ENCODE results near the gene PSD4. TPM values are rescaled to one million over a fixed set of nuclear protein-coding genes. Genes with fewer than 3 reads are reported as not detected.

The PSD4 gene
- total RNA-seq, 1 experiment from 2014 or later, result 27.0 TPM

GRCh38 chr2:113197347-113198047 is 23.7 kb downstream of the PSD4 start:
- in situ Hi-C loops (cut with HindIII; ENCODE audit: low pct_unique_long_range_greater_than_20kb, low sequenced_read_pairs), result no loop called here
- DNase-seq (ENCODE audit: low read depth), result no peak

DNA sequence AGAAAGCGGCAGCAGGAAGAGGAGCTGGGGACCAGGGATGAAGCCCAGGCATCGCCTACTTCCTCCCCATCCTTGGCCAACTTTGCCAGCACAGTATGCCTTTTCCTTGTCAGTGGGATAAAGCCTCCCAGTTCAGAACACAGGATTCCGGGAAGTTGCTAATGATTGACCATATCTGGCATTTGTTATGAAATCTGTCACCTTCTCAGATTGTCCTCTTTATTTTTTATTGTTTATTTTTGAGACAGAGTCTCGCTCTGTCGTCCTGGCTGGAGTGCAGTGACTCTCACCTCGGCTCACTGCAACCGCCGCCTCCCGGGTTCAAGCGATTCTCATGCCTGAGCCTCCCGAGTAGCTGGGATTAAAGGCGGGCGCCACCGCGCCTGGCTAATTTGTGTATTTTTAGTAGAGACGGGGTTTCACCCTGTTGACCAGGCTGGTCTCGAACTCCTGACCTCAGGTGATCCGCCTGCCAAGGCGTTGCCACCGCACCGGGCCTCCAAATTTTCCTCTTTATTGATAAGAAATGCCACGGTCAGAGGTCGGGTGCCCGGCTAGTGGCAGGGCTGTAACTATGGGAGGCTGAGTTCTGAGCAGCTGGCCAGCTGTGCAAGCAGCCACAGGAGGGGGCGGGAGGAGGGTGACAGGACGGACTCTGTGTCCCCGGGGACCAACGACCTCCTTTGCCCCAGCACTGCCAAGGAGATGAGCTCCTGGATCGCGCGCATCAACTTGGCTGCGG is 24.4 kb downstream of the PSD4 start:
- no peak for DNase-seq (ENCODE audit: low read depth)
- in situ Hi-C loops (cut with HindIII; ENCODE audit: low pct_unique_long_range_greater_than_20kb, low sequenced_read_pairs), result no loop called here

GRCh38 chr2:113198790-113199612 is 25.2 kb downstream of the PSD4 start:
- in situ Hi-C loops (cut with HindIII; ENCODE audit: low pct_unique_long_range_greater_than_20kb, low sequenced_read_pairs), result no loop called here
- DNase-seq (ENCODE audit: low read depth), result peak; percentile 96

DNA sequence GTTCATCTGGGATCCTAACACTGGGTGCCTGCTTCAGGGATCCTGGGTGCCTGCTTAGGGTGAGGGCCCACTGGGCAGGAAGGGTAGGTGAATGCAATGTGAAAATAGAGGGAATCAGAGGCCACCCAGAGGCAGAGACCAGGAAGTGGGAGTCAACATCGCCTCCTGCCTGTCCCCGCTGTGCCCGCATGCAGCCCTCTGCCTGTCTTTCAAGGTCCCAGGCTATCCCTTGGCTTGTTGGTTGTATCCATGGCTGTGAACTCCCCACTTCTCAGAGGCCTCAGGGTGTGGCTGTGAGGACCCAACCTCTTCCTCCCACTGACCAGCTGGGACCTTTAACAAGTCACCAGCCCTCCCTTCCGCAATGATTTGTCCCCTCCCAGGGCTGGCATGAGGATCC is 26.5 kb downstream of the PSD4 start:
- in situ Hi-C loops (cut with HindIII; ENCODE audit: low pct_unique_long_range_greater_than_20kb, low sequenced_read_pairs), result no loop called here
- no peak for DNase-seq (ENCODE audit: low read depth)

DNA sequence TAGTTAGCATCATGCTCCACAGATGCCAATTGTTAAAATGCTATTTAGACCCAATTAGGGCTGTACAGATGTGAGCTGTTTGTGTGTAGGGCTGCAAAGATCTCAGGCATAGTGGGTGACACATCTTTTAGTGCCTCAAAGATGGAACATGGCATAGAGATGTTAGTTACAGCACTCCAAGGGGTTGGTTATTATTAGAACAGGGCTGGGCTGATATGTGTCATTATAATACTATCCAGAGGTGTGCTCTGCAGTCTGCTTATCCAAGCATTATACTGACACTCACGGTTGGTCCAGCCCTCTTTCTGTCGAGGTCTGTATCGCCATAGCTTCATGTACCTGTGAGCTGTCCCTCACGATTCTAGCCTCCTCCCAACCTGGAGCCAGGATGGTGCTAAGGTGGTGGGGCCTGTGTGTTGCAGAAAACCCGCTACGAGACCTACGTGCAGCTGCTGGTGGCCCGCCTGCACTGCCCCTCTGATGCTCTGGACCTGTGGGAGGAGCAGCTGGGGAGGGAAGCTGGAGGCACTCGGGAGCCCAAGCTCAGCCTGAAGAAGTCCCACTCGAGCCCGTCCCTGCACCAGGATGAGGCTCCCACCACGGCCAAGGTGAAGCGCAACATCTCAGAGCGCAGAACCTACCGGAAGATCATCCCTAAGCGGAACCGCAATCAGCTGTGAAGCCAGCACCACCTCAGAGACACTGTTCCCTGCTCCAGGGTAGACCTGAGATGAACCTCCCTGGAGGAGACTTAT is 27.1 kb downstream of the PSD4 start:
- in situ Hi-C loops (cut with HindIII; ENCODE audit: low pct_unique_long_range_greater_than_20kb, low sequenced_read_pairs), result no loop called here
- DNase-seq (ENCODE audit: low read depth), result peak; percentile 68

DNA sequence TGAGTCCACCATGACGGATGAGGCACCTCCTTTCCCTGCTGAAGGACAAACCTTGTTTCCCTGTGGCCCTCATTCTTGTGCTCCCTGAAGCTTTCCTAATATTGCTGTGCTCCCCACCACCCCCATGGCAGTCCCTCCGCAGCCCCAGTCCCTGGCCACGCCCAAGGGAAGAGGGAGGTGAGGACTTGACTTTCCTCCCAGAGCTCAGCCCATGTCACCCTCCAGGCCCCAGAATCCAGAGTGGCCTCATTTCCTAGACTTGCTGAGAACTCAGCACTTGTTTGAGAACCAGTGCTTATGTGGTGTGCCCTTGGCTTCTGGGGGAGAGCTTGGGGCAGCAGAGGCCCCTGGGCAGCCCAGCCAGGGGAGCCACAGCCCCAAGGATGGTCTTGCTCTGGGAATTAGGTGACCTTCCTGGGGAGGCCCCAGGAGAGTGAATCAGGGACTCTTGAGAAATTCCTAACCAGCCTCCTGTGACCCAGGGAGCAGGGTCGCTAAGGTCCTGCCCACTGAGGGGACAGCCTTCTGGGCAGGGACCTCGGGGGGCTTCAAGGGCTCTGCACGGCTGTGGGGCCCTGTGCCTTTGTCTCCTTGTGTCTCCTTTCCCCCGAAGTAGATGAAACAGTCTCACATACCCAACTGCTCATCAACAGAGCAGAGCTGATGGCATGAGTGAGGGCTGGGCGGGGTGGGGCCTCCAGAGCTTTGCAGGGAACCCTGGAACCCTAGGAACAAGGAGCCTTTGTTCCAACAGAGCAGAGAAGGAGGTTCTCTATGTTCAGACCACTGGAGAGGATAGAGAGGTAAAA is 27.9 kb downstream of the PSD4 start:
- in situ Hi-C loops (cut with HindIII; ENCODE audit: low pct_unique_long_range_greater_than_20kb, low sequenced_read_pairs), result no loop called here
- DNase-seq (ENCODE audit: low read depth), result no peak

DNA sequence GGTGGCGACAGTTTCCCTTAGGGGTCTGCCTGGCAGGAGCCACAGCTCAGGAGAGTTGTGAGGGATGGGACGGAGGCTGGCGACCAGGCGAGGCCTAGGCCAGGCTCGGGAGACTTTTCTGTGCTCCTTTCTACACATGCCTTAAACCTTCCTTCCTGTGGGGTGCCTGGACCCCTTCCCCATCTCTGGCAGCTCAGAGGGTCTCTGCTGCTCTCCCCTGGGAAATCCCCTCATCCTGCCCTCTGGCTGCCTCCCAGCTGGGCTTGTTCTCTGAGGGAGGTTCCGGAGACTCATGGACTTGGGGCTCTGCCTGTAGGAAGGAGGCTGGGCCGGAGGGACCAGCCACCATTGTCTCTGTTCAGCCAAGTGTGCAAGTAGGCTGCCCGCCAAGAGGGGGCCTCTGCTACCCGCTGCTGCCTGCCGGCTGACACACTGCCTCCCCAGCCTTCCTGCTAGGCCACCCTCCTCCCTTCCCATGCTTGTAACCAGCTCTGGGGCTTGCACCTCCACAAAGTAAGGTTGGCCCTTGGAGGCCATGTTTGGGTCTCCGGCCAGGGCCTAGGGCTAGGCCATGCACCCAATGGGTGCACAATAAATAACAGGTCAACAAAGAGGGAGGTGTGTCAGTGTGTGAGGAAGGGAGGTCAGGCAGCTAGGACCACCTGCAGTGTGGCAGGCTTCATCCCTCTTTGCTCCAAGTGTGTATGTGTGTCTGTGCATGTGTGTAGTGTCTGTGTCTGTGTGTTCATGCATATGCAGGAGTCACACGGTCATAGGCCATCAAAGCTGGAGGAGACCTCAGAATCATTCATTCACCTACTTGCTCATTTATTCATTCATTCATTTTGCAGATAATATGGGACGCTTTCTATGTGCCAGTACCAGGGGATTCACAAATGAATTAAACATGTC is 28.8 kb downstream of the PSD4 start:
- in situ Hi-C loops (cut with HindIII; ENCODE audit: low pct_unique_long_range_greater_than_20kb, low sequenced_read_pairs), result no loop called here
- DNase-seq (ENCODE audit: low read depth), result peak; percentile 83

DNA sequence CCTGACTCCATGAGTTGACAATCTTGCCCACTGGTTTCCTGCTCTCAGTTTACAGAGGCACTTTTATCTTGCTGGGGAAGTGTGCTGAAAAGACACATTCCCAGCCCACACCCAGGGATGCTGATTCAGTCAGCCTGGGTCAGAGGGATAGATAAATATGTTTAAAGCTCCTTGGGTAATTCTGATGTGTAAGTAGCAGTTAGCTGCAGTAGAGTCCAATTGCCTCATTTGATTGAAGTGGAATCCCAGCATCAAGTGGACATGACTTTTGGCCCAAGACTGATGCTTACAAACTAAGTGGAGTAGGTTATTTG is 29.4 kb downstream of the PSD4 start:
- in situ Hi-C loops (cut with HindIII; ENCODE audit: low pct_unique_long_range_greater_than_20kb, low sequenced_read_pairs), result no loop called here
- peak; percentile 49 for DNase-seq (ENCODE audit: low read depth)

DNA sequence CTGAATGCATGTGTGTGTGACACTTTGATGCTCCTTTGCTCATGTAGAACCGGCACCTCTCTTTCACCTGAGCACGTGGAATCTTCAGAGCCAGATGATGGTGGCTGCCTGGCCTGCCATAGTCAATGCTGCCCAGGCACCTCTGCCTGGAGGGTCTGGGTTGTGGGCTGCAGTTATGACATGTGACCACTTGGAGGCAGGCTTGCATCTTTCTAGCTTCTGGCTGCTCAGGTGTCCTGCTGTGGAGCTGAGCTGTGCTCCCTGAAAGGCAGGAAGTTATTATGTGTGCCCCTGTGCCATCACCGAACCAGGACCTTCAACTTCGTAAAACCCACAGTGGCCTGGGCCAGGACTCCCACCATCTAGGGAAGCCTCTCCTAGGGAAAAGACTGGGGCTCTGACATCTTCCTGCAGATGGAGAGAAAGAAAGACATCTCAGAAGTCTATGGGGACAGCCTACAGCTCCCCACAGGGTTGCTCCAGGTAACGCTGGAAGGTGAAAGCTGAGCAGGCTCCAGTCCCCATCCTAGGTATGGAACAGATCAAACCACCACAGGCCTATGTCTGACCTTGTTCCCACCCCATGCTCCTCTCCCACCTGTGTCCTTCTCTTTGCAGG is 30.2 kb downstream of the PSD4 start:
- in situ Hi-C loops (cut with HindIII; ENCODE audit: low pct_unique_long_range_greater_than_20kb, low sequenced_read_pairs), result no loop called here
- DNase-seq (ENCODE audit: low read depth), result peak; percentile 82

DNA sequence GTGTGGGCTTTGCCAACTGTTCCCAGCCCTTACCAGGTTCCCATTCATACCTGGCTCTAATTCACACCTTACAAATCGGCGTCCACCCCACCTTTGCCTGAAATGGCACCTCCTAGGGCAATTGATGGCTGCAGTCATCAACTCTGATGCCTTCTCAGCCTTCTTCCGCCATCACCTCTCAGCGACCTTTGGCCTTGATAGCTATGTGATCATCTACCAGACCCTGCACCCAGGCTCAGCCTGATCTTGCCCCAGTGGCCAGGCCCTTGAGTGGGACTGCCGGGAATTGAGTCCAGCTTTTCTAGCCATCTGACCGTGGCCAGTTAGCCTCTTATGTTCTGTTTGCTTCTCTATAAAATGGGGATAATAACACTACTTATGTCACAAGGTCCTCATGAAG is 32.5 kb downstream of the PSD4 start:
- in situ Hi-C loops (cut with HindIII; ENCODE audit: low pct_unique_long_range_greater_than_20kb, low sequenced_read_pairs), result no loop called here
- DNase-seq (ENCODE audit: low read depth), result no peak

GRCh38 chr2:113207021-113207420 is 33.2 kb downstream of the PSD4 start:
- in situ Hi-C loops (cut with HindIII; ENCODE audit: low pct_unique_long_range_greater_than_20kb, low sequenced_read_pairs), result no loop called here

GRCh38 chr2:113208396-113208795 is 34.6 kb downstream of the PSD4 start:
- in situ Hi-C loops (cut with HindIII; ENCODE audit: low pct_unique_long_range_greater_than_20kb, low sequenced_read_pairs), result no loop called here
- DNase-seq (ENCODE audit: low read depth), result no peak

More at GRCh38 chr2:113207021-113207420, 33.2 kb downstream of the PSD4 start:
- no peak for DNase-seq (ENCODE audit: low read depth)

DNA sequence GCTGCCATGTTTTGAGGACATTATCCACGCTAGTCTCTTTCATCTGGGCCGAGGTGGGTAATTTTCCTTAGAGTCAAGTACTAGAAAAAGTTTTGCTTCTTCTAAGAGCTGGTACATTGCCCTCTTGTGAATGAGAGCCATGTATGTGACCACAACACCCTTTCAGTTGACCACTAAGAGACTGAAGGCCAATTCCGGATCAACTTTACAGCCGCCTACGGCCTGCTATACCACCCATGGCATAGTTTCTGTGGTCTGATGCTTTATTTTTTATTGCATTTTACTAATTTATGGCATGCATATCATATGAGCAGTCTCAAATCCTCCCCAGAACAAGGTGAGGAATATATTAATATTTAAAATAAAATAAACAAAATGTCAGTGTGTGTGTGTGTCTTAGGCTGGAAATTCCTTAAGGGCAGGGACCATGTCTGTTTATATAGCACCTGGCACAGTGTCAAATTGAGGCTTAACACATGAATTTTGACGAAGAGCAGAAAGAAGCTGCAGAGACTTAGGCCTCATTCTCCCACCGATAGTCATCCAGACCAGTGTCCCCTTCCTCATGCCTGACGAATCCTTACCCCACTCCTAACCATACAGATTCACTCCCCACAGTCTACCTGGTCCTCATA is 35.4 kb downstream of the PSD4 start:
- in situ Hi-C loops (cut with HindIII; ENCODE audit: low pct_unique_long_range_greater_than_20kb, low sequenced_read_pairs), result no loop called here
- DNase-seq (ENCODE audit: low read depth), result peak; percentile 94

- DNase-seq (ENCODE audit: low read depth), result peak; percentile 93
- in situ Hi-C loops (cut with HindIII; ENCODE audit: low pct_unique_long_range_greater_than_20kb, low sequenced_read_pairs), result no loop called here
Observed at GRCh38 chr2:113209646-113210171, 35.9 kb downstream of the PSD4 start.

- DNase-seq (ENCODE audit: low read depth), result peak; percentile 92
- in situ Hi-C loops (cut with HindIII; ENCODE audit: low pct_unique_long_range_greater_than_20kb, low sequenced_read_pairs), result no loop called here
Observed at GRCh38 chr2:113211226-113212105, 37.7 kb downstream of the PSD4 start.
